HFFc6 (cell line): ENCODE data around the gene RFTN1. TPM values are rescaled to one million over a fixed set of nuclear protein-coding genes. Genes with fewer than 3 reads are reported as not detected.

Source experiments
- DNase-seq: peaks from one replicate; pipeline ENCODE4 v3.0.0-alpha.2; 2018
- H3K27ac Mint-ChIP-seq: 2 replicates; pipeline ENCODE4 v1.8.0; 2020; ENCODE audit warnings: mild to moderate bottlenecking, mixed read lengths
- H3K27me3 Mint-ChIP-seq: 2 replicates; pipeline ENCODE4 v1.8.0; 2021; ENCODE audit warnings: mild to moderate bottlenecking, moderate library complexity, mixed read lengths; ENCODE audit not compliant: insufficient read depth
- H3K36me3 Mint-ChIP-seq: 2 replicates; pipeline ENCODE4 v1.8.0; 2021; ENCODE audit warnings: low read depth, mixed read lengths
- H3K4me1 Mint-ChIP-seq: 2 replicates; pipeline ENCODE4 v1.8.0; 2020; ENCODE audit warnings: low read depth, mixed read lengths
- H3K4me3 Mint-ChIP-seq: 2 replicates; pipeline ENCODE4 v1.8.0; 2020; ENCODE audit warnings: mild to moderate bottlenecking, moderate library complexity, mixed read lengths
- H3K9me3 Mint-ChIP-seq: 2 replicates; pipeline ENCODE4 v1.8.0; 2020; ENCODE audit warnings: mild to moderate bottlenecking, mixed read lengths
- CTCF ChIP-seq: fragments of 200-600 bp; sonication (generic); IDR thresholded peaks from 2 replicates; pipeline ENCODE4 v1.5.0; 2021; ENCODE audit warnings: antibody characterized with exemption, mild to moderate bottlenecking
- total RNA-seq, 6 experiments: library from RNA; stranded (reverse); fragmentation: NEBNext Ultra II Directional; extraction: Animal tissue kit (Norgen Biotek cat#: 25700); gene quantifications; 2 replicates in 1 of 6; 3 replicates in 5 of 6; pipeline ENCODE4 v1.2.3, GENCODE V29; 2021

RFTN1 gene
- total RNA-seq, 6 experiments from 2014 or later, result 53.4 to 62.4 (median 57.4) TPM

GRCh38 chr3:16475766-16476165, 37.7 kb downstream of the RFTN1 start:
- Mint-ChIP-seq H3K9me3 (peaks cover 3% of the 10 kb centered on the region; the same call in 1 of the 2 replicates), H3K36me3 (peaks cover 56% of the 10 kb centered on the region), H3K27ac (no peak overlapping the region; the same call in 1 of the 2 replicates), H3K4me3 (0 out of 2 replicates have a peak overlapping the region, but pooled peaks have one; percentile 39), H3K4me1 (peaks cover 71% of the 10 kb centered on the region), H3K27me3 (no peaks in the 10 kb centered on the region; the same call in 1 of the 2 replicates)
- no peak for DNase-seq
- TF ChIP-seq CTCF, result no peak

GRCh38 chr3:16474920-16475319, 38.6 kb downstream of the RFTN1 start:
- DNase-seq, result no peak
- Mint-ChIP-seq H3K36me3 (peaks cover 64% of the 10 kb centered on the region), H3K27me3 (no peaks in the 10 kb centered on the region; the same call in 1 of the 2 replicates), H3K27ac (peak overlapping the region; percentile 53), H3K4me1 (peaks cover 62% of the 10 kb centered on the region), H3K4me3 (peak overlapping the region; percentile 39; the same call in 1 of the 2 replicates), H3K9me3 (peaks cover 11% of the 10 kb centered on the region)
- no peak for TF ChIP-seq CTCF

- no peak for TF ChIP-seq CTCF
- Mint-ChIP-seq H3K4me1 (peaks cover 58% of the 10 kb centered on the region), H3K27ac (peak overlapping the region; percentile 38), H3K9me3 (peaks cover 12% of the 10 kb centered on the region), H3K4me3 (0 out of 2 replicates have a peak overlapping the region, but pooled peaks have one; percentile 13), H3K27me3 (no peaks in the 10 kb centered on the region; the same call in 1 of the 2 replicates), H3K36me3 (peaks cover 62% of the 10 kb centered on the region)
- DNase-seq, result peak; percentile 50
These were observed 39.3 kb downstream of the RFTN1 start for GRCh38 chr3:16474216-16474615.

GRCh38 chr3:16472593-16472992, 40.9 kb downstream of the RFTN1 start:
- TF ChIP-seq CTCF, result no peak
- Mint-ChIP-seq H3K36me3 (peaks cover 52% of the 10 kb centered on the region), H3K4me1 (peaks cover 42% of the 10 kb centered on the region), H3K4me3 (no peak overlapping the region), H3K9me3 (peaks cover 12% of the 10 kb centered on the region), H3K27ac (no peak overlapping the region), H3K27me3 (no peaks in the 10 kb centered on the region; the same call in 1 of the 2 replicates)
- DNase-seq, result no peak

- no peak for TF ChIP-seq CTCF
- H3K36me3 Mint-ChIP-seq, result peaks cover 48% of the 10 kb centered on the region
- no peak overlapping the region for H3K27ac Mint-ChIP-seq
- no peak for DNase-seq
- no peak overlapping the region for H3K4me3 Mint-ChIP-seq
- H3K9me3 Mint-ChIP-seq, result peaks cover 12% of the 10 kb centered on the region
- H3K4me1 Mint-ChIP-seq, result peaks cover 35% of the 10 kb centered on the region
- no peaks in the 10 kb centered on the region; the same call in 1 of the 2 replicates for H3K27me3 Mint-ChIP-seq
These were observed 41.6 kb downstream of the RFTN1 start for GRCh38 chr3:16471897-16472296.
